Naive thymus-derived CD4-positive, alpha-beta T cell (primary cell): ENCODE measurements around the gene PRKN. TPM values are rescaled to one million over a fixed set of nuclear protein-coding genes. Genes with fewer than 3 reads are reported as not detected.
"Not testable (repeated sequence)": the region's sequence is repeated elsewhere in the genome, so short reads cannot be mapped to it uniquely, and the experiment has no call there.

ENCODE experiments used
- ATAC-seq: fragments of 150-1000 bp; cut with Tn5 transposase; 2 replicates; pipeline ENCODE4 v1.10.0; 2021; ENCODE audit warnings: mild to moderate bottlenecking, moderate library complexity
- CTCF ChIA-PET: fragments of 350-600 bp; sonication (Branson Sonifier 250); formaldehyde crosslinking; loops from one replicate; lab custom pipeline; 2021; ENCODE audit warnings: antibody characterized with exemption; lab: Charles Lee
- POLR2A ChIA-PET: fragments of 350-600 bp; sonication (Branson Sonifier 250); formaldehyde crosslinking; loops from one replicate; lab custom pipeline; 2021; ENCODE audit warnings: antibody characterized with exemption, inconsistent platforms; lab: Charles Lee
- DNase-seq, 9 donors: peaks; one replicate each; pipeline versions ENCODE4 v3.0.0 to v3.0.0-alpha.2; 2020 to 2022; ENCODE audit warnings: mixed read lengths in 1 of 9
- H3K27ac ChIP-seq: one replicate; pipeline ENCODE4 v1.7.0; 2013; ENCODE audit warnings: mild to moderate bottlenecking, low read depth, low read length, moderate library complexity
- H3K27me3 ChIP-seq, 2 donors: one replicate each; pipeline ENCODE4 v1.7.0; 2013; ENCODE audit warnings: low read length in 2 of 2, mild to moderate bottlenecking in 2 of 2, moderate library complexity in 2 of 2; ENCODE audit not compliant: control insufficient read depth in 2 of 2, insufficient read depth in 2 of 2
- H3K36me3 ChIP-seq, 3 experiments: 1 replicate in 2 of 3; 2 replicates in 1 of 3; pipeline ENCODE4 v1.7.0; 2013; ENCODE audit warnings: low read length in 3 of 3, mild to moderate bottlenecking in 3 of 3, moderate library complexity in 1 of 3; ENCODE audit not compliant: insufficient read depth in 3 of 3, control insufficient read depth in 2 of 3
- H3K4me1 ChIP-seq, 2 donors: one replicate each; pipeline ENCODE4 v1.7.0; 2013; ENCODE audit warnings: low read length in 2 of 2, mild to moderate bottlenecking in 2 of 2, moderate library complexity in 1 of 2; ENCODE audit not compliant: control insufficient read depth in 2 of 2, insufficient read depth in 2 of 2
- H3K4me3 ChIP-seq: 2 replicates; pipeline ENCODE4 v1.7.0; 2013; ENCODE audit warnings: mild to moderate bottlenecking, low read length
- H3K9me3 ChIP-seq, 3 experiments: 1 replicate in 2 of 3; 2 replicates in 1 of 3; pipeline ENCODE4 v1.7.0; 2013; ENCODE audit warnings: low read length in 3 of 3; ENCODE audit not compliant: control insufficient read depth in 2 of 3
- H3K27ac Mint-ChIP-seq, 9 donors: one replicate each; pipeline ENCODE4 v1.8.0; 2020 to 2022; ENCODE audit warnings: mixed read lengths in 9 of 9, mild to moderate bottlenecking in 8 of 9, moderate library complexity in 5 of 9, inconsistent platforms in 2 of 9
- H3K27me3 Mint-ChIP-seq, 5 donors: one replicate each; pipeline ENCODE4 v1.8.0; 2021 to 2022; ENCODE audit warnings: mixed read lengths in 5 of 5, mild to moderate bottlenecking in 1 of 5
- H3K36me3 Mint-ChIP-seq, 5 donors: one replicate each; pipeline ENCODE4 v1.8.0; 2020 to 2022; ENCODE audit warnings: mixed read lengths in 5 of 5, mild to moderate bottlenecking in 3 of 5, inconsistent platforms in 1 of 5
- H3K4me1 Mint-ChIP-seq, 7 donors: one replicate each; pipeline ENCODE4 v1.8.0; 2020 to 2022; ENCODE audit warnings: mixed read lengths in 7 of 7, mild to moderate bottlenecking in 3 of 7, inconsistent platforms in 1 of 7
- H3K4me3 Mint-ChIP-seq, 10 donors: one replicate each; pipeline ENCODE4 v1.8.0; 2020 to 2022; ENCODE audit warnings: mild to moderate bottlenecking in 10 of 10, mixed read lengths in 10 of 10, moderate library complexity in 6 of 10, inconsistent platforms in 2 of 10
- H3K9me3 Mint-ChIP-seq, 11 donors: one replicate each; pipeline ENCODE4 v1.8.0; 2020 to 2022; ENCODE audit warnings: mixed read lengths in 11 of 11, mild to moderate bottlenecking in 4 of 11, inconsistent platforms in 1 of 11, moderate library complexity in 1 of 11
- intact Hi-C, 2 donors: fragments of 100-400 bp; cut with micrococcal nuclease; formaldehyde crosslinking; loops; one replicate each; pipeline ENCODE4 v1.15.1; 2023
- polyA plus RNA-seq, 2 donors: library from polyadenylated mRNA; unstranded; fragments of 300-500 nt; fragmentation: Illumina TruSeq; gene quantifications; one replicate each; pipeline ENCODE4 v1.2.3, GENCODE V29; 2021
- total RNA-seq, 6 experiments: library from RNA in 5 of 6; stranded (reverse) in 5 of 6; gene quantifications; 1 replicate in 5 of 6; 2 replicates in 1 of 6; pipeline ENCODE4 v1.2.3 and lab custom pipeline; 2021 to 2026

PRKN gene
- total and polyA plus RNA-seq, 7 experiments from 2014 or later = 0.44 to 10.3 (median 8.1) TPM

DNA sequence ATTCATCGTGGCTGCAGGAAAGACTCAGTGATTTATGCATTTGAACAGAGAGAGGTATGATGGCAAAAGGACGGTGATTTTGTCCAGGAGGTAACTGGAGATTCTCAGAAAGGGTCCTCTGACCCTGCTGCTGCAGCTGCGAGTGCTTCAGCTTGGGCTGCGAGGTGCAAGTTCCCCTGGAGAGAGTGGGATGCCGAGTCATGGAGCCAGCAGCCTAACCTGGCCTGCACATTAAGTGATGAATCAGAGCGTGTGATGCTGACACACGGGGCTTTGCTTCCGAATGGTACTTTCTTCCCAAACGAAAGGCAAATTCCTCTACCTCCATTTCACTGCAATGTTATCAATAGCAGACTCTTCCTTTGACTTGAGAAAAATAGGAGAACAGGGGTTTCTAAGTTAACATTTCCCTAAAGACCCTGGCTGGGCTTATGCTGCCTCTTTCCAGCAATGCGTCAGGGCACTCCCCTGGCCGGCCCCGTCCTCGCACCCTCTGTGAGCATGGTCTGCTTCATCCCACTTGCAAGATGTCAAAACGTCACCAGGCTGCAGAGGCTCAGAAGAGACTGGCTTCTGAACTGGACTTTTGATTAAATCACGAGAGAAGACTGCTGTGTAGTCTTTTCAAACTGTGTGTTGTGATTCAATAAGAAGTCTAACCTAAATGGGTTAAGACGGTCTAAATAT, 825.7 kb downstream of the PRKN start:
- ChIA-PET CTCF (no interaction called here), POLR2A (no interaction called here)
- no peaks in the 10 kb centered on the region for H3K4me1 ChIP-seq
- peaks cover 0 to 4% (median 0%) of the 10 kb centered on the region in 5 donors for H3K36me3 Mint-ChIP-seq
- H3K4me3 Mint-ChIP-seq = no peak overlapping the region
- intact Hi-C loops = no loop called here
- H3K36me3 ChIP-seq = no peaks in the 10 kb centered on the region
- no peak overlapping the region for H3K27ac Mint-ChIP-seq
- peaks cover 0 to 6% (median 0%) of the 10 kb centered on the region in 11 donors for H3K9me3 Mint-ChIP-seq
- H3K27me3 ChIP-seq = no peaks in the 10 kb centered on the region
- no peak for ATAC-seq
- H3K4me3 ChIP-seq = no peak overlapping the region
- H3K9me3 ChIP-seq = no peaks in the 10 kb centered on the region
- H3K27me3 Mint-ChIP-seq = no peaks in the 10 kb centered on the region
- no peak for DNase-seq
- no peak overlapping the region for H3K27ac ChIP-seq
- H3K4me1 Mint-ChIP-seq = peaks cover 0 to 2% (median 0%) of the 10 kb centered on the region in 7 donors

DNA sequence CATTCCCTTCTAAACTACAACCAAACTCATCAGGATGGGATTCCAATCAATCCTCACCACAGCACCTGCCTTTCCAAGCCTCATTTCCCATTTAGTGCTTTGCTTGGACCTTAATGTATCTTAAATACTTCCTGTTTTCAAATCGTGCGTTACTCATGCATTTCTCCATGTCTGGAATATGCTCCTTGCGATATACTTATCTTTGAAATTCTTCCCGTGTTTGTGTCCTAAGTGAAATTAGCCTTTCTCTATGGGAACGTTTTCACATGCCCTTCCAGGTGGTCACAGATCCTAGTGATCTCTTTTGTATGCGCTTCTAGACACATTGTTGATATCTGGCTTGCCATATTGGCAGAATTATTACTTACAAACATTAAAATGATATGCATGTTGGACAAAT, 833.1 kb downstream of the PRKN start:
- Mint-ChIP-seq H3K36me3 (peaks cover 0 to 4% (median 0%) of the 10 kb centered on the region in 5 donors), H3K4me3 (no peak overlapping the region), H3K27ac (no peak overlapping the region), H3K4me1 (no peaks in the 10 kb centered on the region), H3K27me3 (no peaks in the 10 kb centered on the region), H3K9me3 (peaks cover 0 to 6% (median 0%) of the 10 kb centered on the region in 11 donors)
- ChIA-PET CTCF (no interaction called here), POLR2A (no interaction called here)
- Histone ChIP-seq H3K4me3 (no peak overlapping the region), H3K27me3 (no peaks in the 10 kb centered on the region), H3K4me1 (no peaks in the 10 kb centered on the region), H3K9me3 (no peaks in the 10 kb centered on the region), H3K27ac (no peak overlapping the region), H3K36me3 (no peaks in the 10 kb centered on the region)
- no peak for DNase-seq
- intact Hi-C loops = no loop called here
- no peak for ATAC-seq

DNA sequence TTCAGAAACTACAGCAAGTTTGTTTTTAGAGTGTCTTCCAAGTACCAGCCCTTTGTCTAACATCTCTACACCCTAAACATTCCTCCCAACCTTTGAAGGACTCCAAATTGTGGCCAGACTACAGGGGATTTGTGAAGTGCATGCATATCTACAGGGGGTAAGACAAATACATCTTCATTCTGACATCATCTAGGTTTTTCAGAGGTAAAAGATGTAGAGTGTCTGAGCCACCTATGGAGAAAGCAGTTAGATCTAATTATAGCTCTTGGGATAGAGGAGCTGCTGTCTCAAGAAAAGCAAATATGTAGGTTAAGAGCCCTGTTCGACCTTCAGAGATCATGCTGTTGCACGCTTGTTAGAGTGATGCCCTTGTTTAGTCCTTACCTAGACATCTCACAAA, 836.0 kb downstream of the PRKN start:
- Mint-ChIP-seq H3K4me3 (no peak overlapping the region), H3K4me1 (no peaks in the 10 kb centered on the region), H3K27ac (no peak overlapping the region), H3K27me3 (no peaks in the 10 kb centered on the region), H3K36me3 (no peaks in the 10 kb centered on the region), H3K9me3 (peaks cover 0 to 2% (median 0%) of the 10 kb centered on the region in 11 donors)
- CTCF ChIA-PET = no interaction called here
- ATAC-seq (no peak), DNase-seq (no peak)
- no peak overlapping the region for H3K27ac ChIP-seq
- intact Hi-C loops = no loop called here
- H3K27me3 ChIP-seq = no peaks in the 10 kb centered on the region
- no peaks in the 10 kb centered on the region for H3K4me1 ChIP-seq
- H3K36me3 ChIP-seq = no peaks in the 10 kb centered on the region
- no peaks in the 10 kb centered on the region for H3K9me3 ChIP-seq
- POLR2A ChIA-PET = no interaction called here
- H3K4me3 ChIP-seq = no peak overlapping the region

DNA sequence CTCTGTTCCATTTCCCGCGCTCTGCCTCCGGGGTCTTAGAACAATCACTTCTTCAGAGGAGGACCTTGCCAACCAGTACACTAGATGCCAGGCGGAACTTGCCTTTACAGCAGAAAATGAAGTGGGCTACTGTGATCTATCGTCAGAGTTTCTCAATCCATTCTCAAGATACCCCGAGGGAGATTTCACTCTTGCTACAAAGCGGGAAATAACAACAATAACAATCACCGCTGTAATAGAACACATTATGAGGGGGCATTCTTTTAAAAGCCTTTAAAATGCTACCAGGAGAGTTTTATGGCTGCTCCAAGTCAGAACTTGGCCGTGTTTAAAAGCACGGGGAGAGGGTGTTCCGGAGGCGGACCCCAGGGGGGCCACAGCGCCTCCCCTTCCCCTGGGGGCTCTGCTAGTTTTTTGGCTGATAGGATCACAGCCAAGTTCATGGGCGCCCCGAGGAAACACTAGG, 836.7 kb downstream of the PRKN start:
- DNase-seq = no peak
- CTCF ChIA-PET = no interaction called here
- Mint-ChIP-seq H3K27me3 (no peaks in the 10 kb centered on the region), H3K4me1 (no peaks in the 10 kb centered on the region), H3K27ac (no peak overlapping the region), H3K4me3 (no peak overlapping the region), H3K36me3 (no peaks in the 10 kb centered on the region), H3K9me3 (peaks cover 0 to 2% (median 0%) of the 10 kb centered on the region in 11 donors)
- Histone ChIP-seq H3K4me1 (no peaks in the 10 kb centered on the region), H3K36me3 (no peaks in the 10 kb centered on the region), H3K27ac (no peak overlapping the region), H3K9me3 (no peaks in the 10 kb centered on the region), H3K27me3 (no peaks in the 10 kb centered on the region), H3K4me3 (no peak overlapping the region)
- intact Hi-C loops = no loop called here
- ATAC-seq = no peak
- POLR2A ChIA-PET = no interaction called here

DNA sequence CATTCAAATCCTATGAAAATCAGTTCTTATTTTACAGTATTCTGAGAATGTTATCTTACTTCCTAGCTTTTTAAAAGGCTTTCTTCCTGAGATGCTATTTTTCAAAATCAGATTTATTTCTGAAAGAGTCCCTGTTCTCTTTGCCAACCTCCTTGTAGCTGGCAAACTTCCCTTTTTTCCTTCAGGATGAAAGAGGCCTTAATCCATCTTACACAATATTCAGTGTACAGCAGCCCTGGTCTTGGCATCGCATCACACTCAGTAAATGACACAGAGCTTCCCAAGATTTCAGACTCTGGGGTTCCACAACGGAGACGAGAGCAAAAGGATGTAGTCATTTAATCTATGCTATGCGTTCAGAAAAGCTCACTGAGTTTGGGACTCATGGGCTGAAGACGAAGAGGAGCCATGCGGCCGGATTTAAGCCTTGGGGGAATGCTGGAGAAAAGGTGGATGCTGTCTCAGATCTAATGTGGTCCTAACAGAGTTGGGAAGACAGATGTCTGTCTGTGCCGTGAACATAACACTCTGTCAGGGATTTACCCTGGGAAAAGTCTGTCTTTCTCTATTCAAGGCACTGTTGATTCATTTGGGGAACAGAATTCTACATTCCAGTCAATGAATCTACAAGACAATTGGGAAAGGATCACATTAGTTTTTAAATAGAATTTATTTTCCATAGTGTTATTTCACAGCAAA, 837.3 kb downstream of the PRKN start:
- Mint-ChIP-seq H3K27ac (no peak overlapping the region), H3K27me3 (no peaks in the 10 kb centered on the region), H3K4me3 (no peak overlapping the region), H3K9me3 (peaks cover 0 to 2% (median 0%) of the 10 kb centered on the region in 11 donors), H3K4me1 (no peaks in the 10 kb centered on the region), H3K36me3 (no peaks in the 10 kb centered on the region)
- Histone ChIP-seq H3K36me3 (no peaks in the 10 kb centered on the region), H3K27ac (no peak overlapping the region), H3K27me3 (no peaks in the 10 kb centered on the region), H3K9me3 (no peaks in the 10 kb centered on the region), H3K4me3 (no peak overlapping the region), H3K4me1 (no peaks in the 10 kb centered on the region)
- intact Hi-C loops = no loop called here
- POLR2A ChIA-PET = no interaction called here
- CTCF ChIA-PET = no interaction called here
- DNase-seq (no peak), ATAC-seq (no peak)

DNA sequence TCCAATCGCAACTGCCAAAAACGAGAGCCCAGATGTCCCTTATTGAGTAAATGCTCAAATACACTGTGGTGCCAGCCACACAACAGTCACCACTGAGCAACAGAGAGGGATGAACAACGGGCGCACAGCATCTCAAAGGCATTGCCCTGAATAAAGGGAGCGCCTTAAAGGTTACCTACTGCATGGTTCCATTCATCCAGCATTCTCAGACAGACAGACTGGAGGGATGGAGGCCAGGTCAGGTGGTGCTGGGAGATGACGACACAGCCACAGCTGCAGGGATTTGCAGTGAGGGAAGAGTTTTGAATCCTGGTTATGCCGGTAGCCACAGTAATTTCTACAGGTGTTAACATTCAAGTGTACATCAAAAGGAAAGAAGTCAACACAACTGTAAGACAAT, 838.2 kb downstream of the PRKN start:
- Mint-ChIP-seq H3K9me3 (peaks cover 0 to 2% (median 0%) of the 10 kb centered on the region in 11 donors), H3K4me1 (no peaks in the 10 kb centered on the region), H3K36me3 (no peaks in the 10 kb centered on the region), H3K4me3 (no peak overlapping the region), H3K27ac (no peak overlapping the region), H3K27me3 (no peaks in the 10 kb centered on the region)
- no peak for ATAC-seq
- Histone ChIP-seq H3K27me3 (no peaks in the 10 kb centered on the region), H3K9me3 (no peaks in the 10 kb centered on the region), H3K27ac (no peak overlapping the region), H3K36me3 (no peaks in the 10 kb centered on the region), H3K4me3 (no peak overlapping the region), H3K4me1 (no peaks in the 10 kb centered on the region)
- intact Hi-C loops = no loop called here
- ChIA-PET CTCF (no interaction called here), POLR2A (no interaction called here)
- no peak for DNase-seq

DNA sequence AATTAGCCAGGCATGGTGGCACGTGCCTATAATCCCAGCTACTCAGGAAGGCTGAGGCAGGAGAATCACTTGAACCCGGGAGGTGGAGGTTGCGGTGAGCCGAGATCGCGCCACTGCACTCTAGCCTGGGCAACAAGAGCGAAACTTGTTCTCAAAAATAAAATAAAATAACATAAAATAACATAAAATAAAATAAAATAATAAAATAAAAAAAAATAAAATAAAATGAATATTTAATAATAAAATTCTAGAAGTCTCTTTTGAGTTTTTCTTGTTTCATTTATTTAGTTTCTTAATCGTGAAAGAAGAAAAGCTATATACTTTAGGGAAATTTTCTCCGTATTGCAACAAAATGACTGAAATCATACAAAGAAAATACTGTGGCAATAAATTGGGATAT, 841.0 kb downstream of the PRKN start:
- H3K4me1 ChIP-seq, H3K9me3 Mint-ChIP-seq, H3K4me3 Mint-ChIP-seq, POLR2A ChIA-PET, ATAC-seq, CTCF ChIA-PET, H3K27me3 ChIP-seq, H3K4me3 ChIP-seq, H3K4me1 Mint-ChIP-seq, H3K36me3 ChIP-seq, H3K36me3 Mint-ChIP-seq, intact Hi-C loops, H3K9me3 ChIP-seq, DNase-seq, H3K27ac Mint-ChIP-seq, H3K27ac ChIP-seq, H3K27me3 Mint-ChIP-seq: not testable (repeated sequence)
